Fibroblast of lung (primary cell): ENCODE data around the gene ELOVL5. TPM values are rescaled to one million over a fixed set of nuclear protein-coding genes. Genes with fewer than 3 reads are reported as not detected.

Experiments
- DNase-seq, 2 donors: peaks; one replicate each; pipeline versions ENCODE4 v3.0.0 to v3.0.0-alpha.2; 2010; ENCODE audit warnings: low read depth in 2 of 2
- H2AFZ ChIP-seq: 2 replicates; pipeline ENCODE4 v1.5.1; 2012; ENCODE audit warnings: low read length, control low read depth, inconsistent platforms
- H3K27ac ChIP-seq: 2 replicates; pipeline ENCODE4 v1.5.1; 2011; ENCODE audit warnings: low read length, control low read depth; ENCODE audit not compliant: insufficient read depth
- H3K27me3 ChIP-seq: 2 replicates; pipeline ENCODE4 v1.5.1; 2011; ENCODE audit warnings: mild to moderate bottlenecking, low read length; ENCODE audit not compliant: control insufficient read depth, insufficient read depth
- H3K36me3 ChIP-seq: 2 replicates; pipeline ENCODE4 v1.5.1; 2011; ENCODE audit warnings: low read length; ENCODE audit not compliant: control insufficient read depth, insufficient read depth
- H3K4me1 ChIP-seq: 2 replicates; pipeline ENCODE4 v1.5.1; 2011; ENCODE audit warnings: low read length; ENCODE audit not compliant: control insufficient read depth, insufficient read depth; ENCODE audit errors: extremely low read depth
- H3K4me2 ChIP-seq: 2 replicates; pipeline ENCODE4 v1.5.1; 2011; ENCODE audit warnings: low read length, control low read depth; ENCODE audit not compliant: insufficient read depth; ENCODE audit errors: extremely low read depth
- H3K4me3 ChIP-seq, 4 experiments: fragments of 200-600 bp in 1 of 4; sonication (generic) in 1 of 4; replicated peaks in 1 of 4; 2 replicates each; pipeline ENCODE4 v1.5.1; 2011 to 2016; ENCODE audit warnings: low read length in 4 of 4, low read depth in 3 of 4, mild to moderate bottlenecking in 3 of 4, control low read depth in 2 of 4, inconsistent platforms in 1 of 4, mixed read lengths in 1 of 4; ENCODE audit not compliant: insufficient read depth in 1 of 4; ENCODE audit errors: control extremely low read depth in 1 of 4
- H3K79me2 ChIP-seq: 2 replicates; pipeline ENCODE4 v1.5.1; 2012; ENCODE audit warnings: mild to moderate bottlenecking, low read length, inconsistent platforms; ENCODE audit not compliant: control insufficient read depth, insufficient read depth
- H3K9ac ChIP-seq: 2 replicates; pipeline ENCODE4 v1.5.1; 2011; ENCODE audit warnings: mild to moderate bottlenecking, low read length, control low read depth; ENCODE audit not compliant: insufficient read depth
- H3K9me3 ChIP-seq: 2 replicates; pipeline ENCODE4 v1.5.1; 2012; ENCODE audit warnings: low read depth, low read length; ENCODE audit not compliant: control insufficient read depth, insufficient read depth
- H4K20me1 ChIP-seq: 2 replicates; pipeline ENCODE4 v1.5.1; 2011; ENCODE audit warnings: low read length; ENCODE audit not compliant: control insufficient read depth, insufficient read depth; ENCODE audit errors: extremely low read depth
- EZH2 ChIP-seq: IDR thresholded peaks from 2 replicates; pipeline ENCODE4 v1.5.1; 2012; ENCODE audit warnings: low read length, control low read depth, mild to moderate bottlenecking; ENCODE audit errors: missing control alignments
- polyA plus RNA-seq, 2 donors: library from polyadenylated mRNA; depleted of rRNA in 1 of 2; stranded (reverse) in 1 of 2; unstranded in 1 of 2; fragments of >200 nt; gene quantifications; 2 replicates each; pipeline ENCODE4 v1.2.1, GENCODE V29; 2011 to 2012; ENCODE audit warnings: missing spikeins in 1 of 2
- total RNA-seq: library from RNA; depleted of rRNA; stranded (reverse); fragments of >200 nt; gene quantifications from 2 replicates; pipeline ENCODE4 v1.2.1, GENCODE V29; 2014
- TF ChIP-seq, protein P1 (sequence below), 2 donors: IDR thresholded peaks in 1 of 2; conservative IDR thresholded peaks in 1 of 2; 1 replicate in 1 of 2; 2 replicates in 1 of 2; pipeline ENCODE4 v1.5.1; 2011 to 2012; ENCODE audit warnings: low read length in 2 of 2, control low read depth in 1 of 2, inconsistent platforms in 1 of 2, low read depth in 1 of 2, mild to moderate bottlenecking in 1 of 2

The ELOVL5 gene
- total and polyA plus RNA-seq, 2 donors (not counting 1 experiment from before 2014, with no cell fraction given) = 67.7 to 96.7 TPM

- Histone ChIP-seq H3K4me3 (no peak overlapping the region), H3K9me3 (no peaks in the 10 kb centered on the region), H2AFZ (no peak overlapping the region), H4K20me1 (no peaks in the 10 kb centered on the region), H3K4me2 (no peak overlapping the region), H3K36me3 (no peaks in the 10 kb centered on the region), H3K79me2 (peaks cover 88% of the 10 kb centered on the region), H3K27ac (no peak overlapping the region), H3K9ac (no peak overlapping the region), H3K27me3 (no peaks in the 10 kb centered on the region), H3K4me1 (no peaks in the 10 kb centered on the region)
- no peak for DNase-seq
- TF ChIP-seq, protein P1, sequence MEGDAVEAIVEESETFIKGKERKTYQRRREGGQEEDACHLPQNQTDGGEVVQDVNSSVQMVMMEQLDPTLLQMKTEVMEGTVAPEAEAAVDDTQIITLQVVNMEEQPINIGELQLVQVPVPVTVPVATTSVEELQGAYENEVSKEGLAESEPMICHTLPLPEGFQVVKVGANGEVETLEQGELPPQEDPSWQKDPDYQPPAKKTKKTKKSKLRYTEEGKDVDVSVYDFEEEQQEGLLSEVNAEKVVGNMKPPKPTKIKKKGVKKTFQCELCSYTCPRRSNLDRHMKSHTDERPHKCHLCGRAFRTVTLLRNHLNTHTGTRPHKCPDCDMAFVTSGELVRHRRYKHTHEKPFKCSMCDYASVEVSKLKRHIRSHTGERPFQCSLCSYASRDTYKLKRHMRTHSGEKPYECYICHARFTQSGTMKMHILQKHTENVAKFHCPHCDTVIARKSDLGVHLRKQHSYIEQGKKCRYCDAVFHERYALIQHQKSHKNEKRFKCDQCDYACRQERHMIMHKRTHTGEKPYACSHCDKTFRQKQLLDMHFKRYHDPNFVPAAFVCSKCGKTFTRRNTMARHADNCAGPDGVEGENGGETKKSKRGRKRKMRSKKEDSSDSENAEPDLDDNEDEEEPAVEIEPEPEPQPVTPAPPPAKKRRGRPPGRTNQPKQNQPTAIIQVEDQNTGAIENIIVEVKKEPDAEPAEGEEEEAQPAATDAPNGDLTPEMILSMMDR (conservative IDR thresholded peaks at IDR 0.05 in 1 of 2, IDR thresholded peaks at IDR 0.05 in 1 of 2; ENCODE audit: low read depth in 1 of 2, low read length in 2 of 2) = no peak
- no peak for TF ChIP-seq EZH2
Measured at GRCh38 chr6:53339424-53339823, 9.3 kb downstream of the ELOVL5 start.

- no peak for DNase-seq
- Histone ChIP-seq H3K4me2 (no peak overlapping the region), H3K36me3 (no peaks in the 10 kb centered on the region), H3K9me3 (no peaks in the 10 kb centered on the region), H3K27ac (no peak overlapping the region), H3K4me3 (no peak overlapping the region), H3K27me3 (no peaks in the 10 kb centered on the region), H4K20me1 (no peaks in the 10 kb centered on the region), H2AFZ (no peak overlapping the region), H3K9ac (no peak overlapping the region), H3K4me1 (no peaks in the 10 kb centered on the region), H3K79me2 (peaks cover 82% of the 10 kb centered on the region)
- TF ChIP-seq EZH2 = no peak
Measured at GRCh38 chr6:53338304-53338703, 10.4 kb downstream of the ELOVL5 start.

GRCh38 chr6:53336070-53336469 is 12.7 kb downstream of the ELOVL5 start:
- Histone ChIP-seq H3K4me3 (no peak overlapping the region), H3K4me1 (no peaks in the 10 kb centered on the region), H3K79me2 (peaks cover 75% of the 10 kb centered on the region), H3K4me2 (no peak overlapping the region), H3K36me3 (no peaks in the 10 kb centered on the region), H3K27ac (no peak overlapping the region), H2AFZ (no peak overlapping the region), H4K20me1 (no peaks in the 10 kb centered on the region), H3K9ac (no peak overlapping the region), H3K9me3 (no peaks in the 10 kb centered on the region), H3K27me3 (no peaks in the 10 kb centered on the region)
- TF ChIP-seq EZH2 = no peak
- TF ChIP-seq, protein P1 (conservative IDR thresholded peaks at IDR 0.05 in 1 of 2, IDR thresholded peaks at IDR 0.05 in 1 of 2; ENCODE audit: low read depth in 1 of 2, low read length in 2 of 2) = no peak
- DNase-seq = no peak
